GOT3 (cell line): Measurements from ENCODE around the gene ZNF48.

ENCODE experiments used
- DNase-seq: peaks from one replicate; lab custom pipeline; 2025; ENCODE audit warnings: mixed read lengths; lab: John Stamatoyannopoulos, UW

The ZNF48 gene

GRCh38 chr16:30444231-30445148, 49.3 kb downstream of the ZNF48 start:
- DNase-seq, result no peak

- no peak for DNase-seq
Measured at GRCh38 chr16:30445149-30445407, 49.9 kb downstream of the ZNF48 start.

- peak; percentile 86 for DNase-seq
Measured at GRCh38 chr16:30445408-30446202, 50.4 kb downstream of the ZNF48 start, which contains the start of gene SEPHS2. TSS of gene SEPHS2 (minus strand) at chr16:30445874. CDS start at chr16:30445727, 147 bp downstream.

GRCh38 chr16:30446203-30446595, 51.0 kb downstream of the ZNF48 start:
- no peak for DNase-seq

- no peak for DNase-seq
Measured at GRCh38 chr16:30447512-30448226, 52.4 kb downstream of the ZNF48 start.

- DNase-seq, result no peak
Measured at GRCh38 chr16:30449116-30449435, 53.9 kb downstream of the ZNF48 start.
